ENCODE measurements around the gene KCNG4.

KCNG4 gene

GRCh38 chr16:84239909-84240308 lies at the start of gene KCNG4:
Gene KCNG4, minus strand, starts transcription at chr16:84240012. Its CDS starts 2,527 bp downstream, at chr16:84237485.
- DNase-seq = no peak

DNA sequence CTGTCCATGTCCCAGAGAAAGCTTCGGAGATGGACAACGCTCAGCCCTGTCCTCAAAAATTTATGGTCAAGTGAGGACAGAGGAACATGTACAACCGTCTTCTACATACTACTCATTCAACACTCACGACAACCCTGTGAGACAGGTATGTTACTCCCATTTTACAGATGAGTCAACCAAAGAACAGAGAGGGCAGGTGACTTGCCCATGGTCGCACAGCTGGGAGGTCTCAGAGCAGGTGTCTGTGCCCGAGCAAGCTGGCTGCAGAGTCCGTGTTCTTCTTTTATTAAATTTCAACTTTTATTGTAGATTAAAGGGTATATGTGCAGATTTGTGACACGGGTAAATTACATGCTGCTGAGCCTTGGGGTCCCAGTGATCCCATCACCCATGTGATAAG lies 49.1 kb upstream of the KCNG4 start:
- DNase-seq = no peak

DNA sequence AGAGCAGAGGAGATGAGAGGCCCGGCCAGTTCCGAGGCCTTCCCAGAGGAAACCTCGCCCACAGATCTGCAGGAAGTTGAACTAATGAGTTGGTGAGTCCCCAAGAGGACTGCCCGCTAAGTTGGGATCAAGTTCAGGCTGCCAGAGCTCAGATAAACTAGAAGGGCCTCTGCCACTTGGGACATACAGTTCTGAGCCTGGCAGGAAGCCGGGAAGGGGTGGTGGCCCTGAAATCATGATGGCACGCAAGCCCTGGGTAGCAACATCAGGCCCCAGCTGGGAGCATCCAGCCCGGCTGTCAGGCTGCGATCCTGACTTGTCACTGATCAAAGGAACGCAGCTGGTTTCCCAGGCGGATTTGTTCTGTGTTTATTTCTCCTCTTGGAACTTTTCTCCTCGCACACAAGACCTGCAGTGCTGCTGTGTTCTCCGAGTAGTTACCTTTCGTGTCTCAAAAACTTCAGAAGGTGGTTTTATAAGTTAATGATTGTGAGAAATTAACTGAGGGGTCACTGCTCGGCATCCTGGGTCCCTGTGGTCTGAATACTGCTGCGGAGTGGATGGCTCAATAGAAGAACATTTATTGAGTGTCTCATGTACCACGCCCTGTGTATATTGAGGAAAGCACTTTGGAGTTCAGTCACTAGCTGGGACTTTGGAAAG lies 46.9 kb upstream of the KCNG4 start:
- no peak for DNase-seq

- no peak for DNase-seq
Measured at GRCh38 chr16:84284154-84284722, 44.4 kb upstream of the KCNG4 start.

DNA sequence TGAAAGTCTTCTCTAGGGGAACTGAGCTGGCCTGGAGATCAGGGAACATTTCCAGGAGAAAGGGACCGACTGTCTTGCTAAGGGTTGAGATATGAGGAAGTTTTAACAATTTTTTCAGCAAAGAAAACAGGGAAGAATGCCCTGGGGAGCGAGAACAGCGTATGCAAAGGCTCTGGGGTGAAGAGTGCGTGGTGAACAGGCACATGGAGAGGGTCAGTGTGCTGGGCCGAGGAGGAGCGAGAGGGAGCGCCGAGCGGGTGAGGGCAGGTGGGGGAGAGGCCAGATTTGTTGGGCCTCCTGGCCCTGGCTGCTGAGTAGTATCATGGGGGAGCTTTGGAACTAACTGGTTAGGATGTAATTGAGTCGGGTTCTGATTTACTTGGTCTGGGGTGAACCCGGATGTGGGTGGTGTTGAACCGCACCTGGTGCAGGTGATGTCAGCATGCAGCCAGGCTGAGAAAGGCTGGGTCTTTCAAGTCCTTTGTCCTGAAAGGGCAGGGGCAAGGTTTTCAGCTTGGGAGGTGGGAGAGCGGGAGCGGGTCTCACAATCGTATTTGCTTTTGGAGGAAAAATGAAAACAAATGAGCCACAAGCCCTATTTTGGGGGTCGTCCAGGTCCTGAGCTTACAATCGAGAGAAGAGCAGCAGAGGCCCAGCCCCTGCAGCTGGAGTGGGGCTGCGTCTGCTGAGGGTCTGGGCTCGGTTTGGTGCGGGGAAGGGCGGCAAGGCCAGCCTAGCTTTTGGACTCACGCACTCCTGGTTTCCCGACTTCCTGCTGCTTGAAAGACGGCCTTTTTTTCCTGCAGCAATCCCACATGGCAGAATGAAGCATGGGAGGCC lies 43.7 kb upstream of the KCNG4 start:
- no peak for DNase-seq

- DNase-seq = no peak
Measured at GRCh38 chr16:84282533-84282932, 42.7 kb upstream of the KCNG4 start.

GRCh38 chr16:84281074-84281473 lies 41.3 kb upstream of the KCNG4 start:
- no peak for DNase-seq

GRCh38 chr16:84279881-84280280 lies 40.1 kb upstream of the KCNG4 start:
- no peak for DNase-seq

DNA sequence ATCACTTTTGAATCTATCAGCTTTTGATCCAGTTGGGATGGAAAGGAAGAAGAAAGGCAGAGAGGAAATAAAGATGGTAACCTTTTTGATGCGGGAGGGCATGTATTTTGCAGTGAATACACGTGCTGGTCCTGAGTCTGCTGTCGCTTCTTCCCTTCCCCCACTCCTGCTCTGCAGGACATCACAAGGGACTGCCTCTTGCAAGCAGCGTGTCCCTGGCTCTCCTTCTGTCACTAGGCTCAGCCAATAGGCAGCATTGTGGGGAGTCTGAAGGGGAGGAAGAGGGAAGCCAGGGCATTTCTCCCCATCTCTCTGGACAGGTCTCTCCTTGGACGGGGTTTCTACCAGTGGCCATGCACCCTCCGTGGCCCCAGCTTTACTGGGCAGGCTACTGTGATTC lies 39.2 kb upstream of the KCNG4 start:
- DNase-seq = no peak

DNA sequence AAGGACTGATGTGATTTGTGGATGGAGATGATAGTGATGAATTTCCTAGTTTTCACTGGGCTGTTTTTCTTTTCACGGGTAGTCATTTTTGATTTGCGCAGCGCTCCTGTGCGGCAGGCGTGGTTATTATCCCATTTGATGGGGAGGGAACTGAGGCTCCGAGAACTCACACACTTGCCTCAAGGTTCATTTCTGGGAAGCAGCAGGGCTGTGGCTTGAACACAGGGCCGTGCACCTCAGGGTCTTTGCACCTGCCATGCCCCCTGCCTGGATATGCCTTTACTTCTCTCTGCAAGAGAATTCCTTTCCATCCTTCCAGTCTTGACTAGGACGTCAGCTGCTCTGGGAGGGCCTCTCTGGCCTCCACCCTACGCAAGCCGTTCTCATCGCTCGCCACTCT lies 38.5 kb upstream of the KCNG4 start:
- no peak for DNase-seq

GRCh38 chr16:84277244-84277823 lies 37.5 kb upstream of the KCNG4 start:
- DNase-seq = no peak

DNA sequence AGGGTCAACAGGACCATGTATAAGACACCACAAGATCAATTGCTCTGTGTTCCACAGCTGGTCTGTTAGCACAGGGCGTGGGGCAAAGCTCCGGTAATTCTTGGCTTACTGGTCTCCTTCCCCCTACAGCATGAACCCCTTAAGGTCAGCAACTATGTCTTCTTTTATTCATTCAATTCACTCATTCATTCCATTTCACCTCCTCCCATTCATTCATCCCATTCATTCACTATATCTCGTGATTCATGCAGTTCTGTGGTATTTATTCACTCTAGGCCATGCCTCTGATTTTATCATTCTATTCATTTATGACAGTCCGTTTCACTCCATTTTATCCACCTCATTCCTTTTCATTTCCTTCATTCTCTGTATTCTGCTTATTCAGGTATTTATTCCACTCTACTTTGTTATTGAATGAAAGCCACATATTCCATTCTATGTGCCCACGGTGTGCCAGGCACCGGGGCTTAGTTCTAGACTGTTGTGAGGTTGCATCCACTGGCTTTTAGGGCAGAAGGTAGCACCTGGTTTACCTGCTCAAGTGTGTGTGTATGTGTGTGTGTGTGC lies 35.9 kb upstream of the KCNG4 start:
- DNase-seq = no peak

- no peak for DNase-seq
Measured at GRCh38 chr16:84274515-84274914, 34.7 kb upstream of the KCNG4 start.

DNA sequence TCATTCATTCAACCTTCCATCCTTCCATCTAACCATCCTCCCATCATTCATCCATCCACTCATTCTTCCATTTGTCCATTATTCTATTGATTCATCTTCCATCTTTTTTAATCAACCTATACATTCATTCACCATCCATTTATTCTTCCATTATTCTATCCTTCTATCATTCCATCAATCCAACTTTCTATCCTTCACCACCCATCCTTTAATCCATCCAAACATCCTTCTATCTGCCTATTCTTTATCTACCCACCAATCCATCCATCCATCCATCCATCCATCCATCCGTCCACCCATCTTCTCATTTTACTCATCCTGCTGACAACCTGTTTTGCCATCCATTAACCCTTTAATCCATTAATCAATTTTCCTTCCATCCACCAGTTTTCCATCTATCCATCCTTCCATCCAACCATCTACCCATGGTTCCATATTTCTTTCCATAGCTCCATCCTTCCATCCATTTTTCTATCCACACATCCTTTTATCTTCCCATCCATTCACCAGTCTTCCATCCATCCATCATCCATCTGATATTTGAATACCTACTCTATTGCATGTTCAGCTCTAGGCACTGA lies 33.0 kb upstream of the KCNG4 start:
- DNase-seq = no peak

DNA sequence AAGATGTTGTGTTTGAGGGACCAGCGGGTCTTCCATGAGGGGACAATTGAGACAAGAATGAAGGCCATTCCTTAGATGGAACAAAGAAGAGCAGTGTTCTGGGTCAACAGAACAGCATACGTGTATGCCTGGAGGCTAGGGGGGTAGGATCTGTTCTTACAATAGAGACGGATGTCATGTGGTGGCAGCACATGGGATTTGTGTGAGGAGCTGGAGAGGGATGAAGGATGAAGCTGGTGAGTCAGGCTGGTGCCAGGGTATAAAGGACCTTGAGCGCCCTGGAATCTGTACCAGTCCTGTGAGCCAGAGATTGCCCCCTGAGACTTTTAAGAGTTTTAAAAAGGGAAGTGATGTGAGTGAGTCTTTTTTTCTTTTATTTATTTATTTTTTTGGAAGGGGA lies 32.1 kb upstream of the KCNG4 start:
- DNase-seq = no peak

GRCh38 chr16:84271037-84271436 lies 31.2 kb upstream of the KCNG4 start:
- DNase-seq = no peak

DNA sequence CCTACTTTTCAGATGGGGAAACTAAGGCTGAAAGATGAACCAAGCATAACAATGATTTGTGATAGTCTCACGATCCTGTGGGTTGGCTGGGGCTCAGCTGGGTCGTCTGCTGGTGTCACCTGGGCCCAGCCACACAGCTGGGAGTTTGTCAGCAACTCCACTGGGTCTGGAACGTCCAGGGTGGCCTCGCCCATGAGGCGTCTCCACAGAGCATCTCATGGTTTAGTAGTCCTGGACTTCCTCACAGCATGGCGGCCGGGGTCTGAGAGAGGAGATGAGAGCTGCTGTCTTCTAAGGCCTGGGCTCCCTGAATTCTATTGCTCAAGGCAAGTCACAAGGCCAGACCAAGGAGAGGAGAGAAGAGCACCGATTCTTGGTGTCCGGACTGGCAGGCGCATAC lies 30.7 kb upstream of the KCNG4 start:
- DNase-seq = no peak

- DNase-seq = no peak
Measured at GRCh38 chr16:84270071-84270470, 30.3 kb upstream of the KCNG4 start.

DNA sequence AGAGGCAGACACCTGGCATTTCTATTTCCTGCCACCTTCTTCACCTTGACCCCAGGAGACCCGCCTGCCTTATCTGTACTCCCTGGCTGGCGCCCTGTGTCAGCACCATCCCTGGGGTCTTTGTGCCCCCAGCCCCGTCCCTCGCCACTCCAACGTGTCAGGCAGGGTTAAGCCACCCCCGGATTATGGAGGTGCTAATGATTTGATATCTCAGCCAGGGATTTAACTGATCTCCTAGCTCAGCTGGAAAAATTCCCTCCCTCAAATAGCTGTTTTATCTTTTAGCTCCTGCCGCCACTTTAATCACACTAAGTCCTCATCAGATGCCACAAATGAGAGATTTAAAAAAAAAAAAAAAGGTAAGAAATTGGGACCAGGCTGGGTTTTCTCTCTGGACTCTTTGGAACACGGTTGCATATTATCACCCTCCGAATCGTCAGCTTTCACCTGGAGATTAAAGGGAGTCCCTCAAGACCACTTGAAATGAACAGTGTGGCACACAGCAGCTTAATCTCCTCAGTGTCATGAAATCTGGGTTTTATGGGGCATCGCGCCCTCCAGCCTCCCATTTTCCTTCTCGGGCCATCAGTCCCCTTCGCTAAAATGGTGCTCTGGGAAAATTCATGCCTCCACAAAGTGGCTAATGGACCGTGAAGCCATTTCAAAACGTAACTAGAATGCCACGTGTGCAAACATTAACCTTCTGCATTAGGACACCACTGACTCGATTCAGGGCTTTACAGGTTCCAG lies 28.7 kb upstream of the KCNG4 start:
- DNase-seq = no peak

DNA sequence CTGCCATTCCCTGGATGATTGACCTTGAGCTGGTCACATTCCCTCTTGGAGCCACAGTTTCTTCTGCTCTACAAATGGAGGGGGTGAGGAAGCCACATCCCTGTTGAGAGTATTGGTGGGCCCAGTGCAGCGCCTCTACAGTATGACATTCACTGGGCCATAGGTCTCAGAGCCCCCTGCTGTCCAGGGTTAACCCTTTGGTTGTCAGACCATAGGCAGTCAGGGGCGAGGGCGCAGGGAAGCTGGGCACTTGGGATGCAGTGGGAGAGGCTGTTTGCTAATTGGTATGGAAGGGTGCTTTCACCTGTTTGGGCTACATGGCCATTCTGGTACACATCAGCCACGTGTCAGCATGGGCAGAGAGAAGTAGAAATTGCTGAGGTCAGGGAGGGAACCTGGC lies 27.6 kb upstream of the KCNG4 start:
- DNase-seq = no peak

DNA sequence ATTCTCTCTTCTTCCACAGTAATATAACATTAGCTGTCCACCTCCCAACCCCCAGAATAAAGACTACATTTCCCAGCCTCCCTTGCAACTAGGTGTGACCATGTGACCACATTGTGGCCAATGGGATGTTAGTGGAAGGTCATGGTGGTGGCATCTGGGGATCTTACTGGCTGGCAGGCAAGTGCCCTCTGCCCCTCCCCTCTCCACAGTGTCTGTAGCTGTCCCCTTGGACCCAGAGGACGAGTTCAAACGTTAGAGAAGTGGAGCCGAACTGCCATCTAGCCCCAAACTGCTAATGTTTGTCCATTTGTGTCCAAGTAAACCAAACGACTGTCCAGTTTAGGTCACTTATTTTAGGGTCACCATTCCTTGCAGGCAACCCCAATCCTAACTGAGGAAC lies 26.6 kb upstream of the KCNG4 start:
- no peak for DNase-seq

GRCh38 chr16:84262939-84263338 lies 23.1 kb upstream of the KCNG4 start:
- DNase-seq = no peak

All from GF-D8 (cell line).